ENCODE results near the gene GAS2.

GRCh38 chr11:22778642-22779041 is 112.2 kb downstream of the GAS2 start:
- TF ChIP-seq SUZ12 (IDR thresholded peaks at IDR 0.05; ENCODE audit: extremely low read depth, insufficient read depth, insufficient read length) (no peak), YY1 (IDR thresholded peaks at IDR 0.05; ENCODE audit: insufficient read depth, insufficient read length) (no peak)
